PFSK-1 (cell line): ENCODE results near the gene LCNL1.

ENCODE experiments used
- FOXP2 ChIP-seq: optimal IDR thresholded peaks from 2 replicates; pipeline ENCODE3; 2011; ENCODE audit warnings: borderline replicate concordance, control low read depth, inconsistent platforms; ENCODE audit not compliant: insufficient read depth; ENCODE audit errors: extremely low read length, extremely low read depth
- POLR2AphosphoS5 ChIP-seq: IDR thresholded peaks from 2 replicates; pipeline ENCODE4 v1.6.1; 2012; ENCODE audit warnings: low read depth, mild to moderate bottlenecking, control low read depth, low read length, moderate library complexity
- REST ChIP-seq, 2 experiments: IDR thresholded peaks; 2 replicates each; pipeline versions ENCODE4 v1.6.1 to v1.8.0; 2011 to 2012; ENCODE audit warnings: low read depth in 2 of 2, low read length in 2 of 2, control low read depth in 1 of 2, inconsistent platforms in 1 of 2, mild to moderate bottlenecking in 1 of 2, moderate library complexity in 1 of 2; ENCODE audit not compliant: insufficient read depth in 1 of 2
- SIN3A ChIP-seq: IDR thresholded peaks from 2 replicates; pipeline ENCODE4 v1.6.1; 2012; ENCODE audit warnings: mild to moderate bottlenecking, low read length, moderate library complexity, borderline replicate concordance; ENCODE audit not compliant: insufficient read depth
- TAF1 ChIP-seq: IDR thresholded peaks from 2 replicates; pipeline ENCODE4 v1.6.1; 2012; ENCODE audit warnings: low read length, control low read depth, borderline replicate concordance; ENCODE audit not compliant: insufficient read depth

Gene LCNL1

GRCh38 chr9:136995772-136996311 is 13.0 kb downstream of the LCNL1 start:
- TF ChIP-seq TAF1: no peak
- no peak for TF ChIP-seq FOXP2
- TF ChIP-seq REST (IDR thresholded peaks at IDR 0.05; ENCODE audit: insufficient read depth in 1 of 2, low read depth in 2 of 2, low read length in 2 of 2): no peak
- TF ChIP-seq SIN3A: no peak
- TF ChIP-seq POLR2AphosphoS5: no peak

DNA sequence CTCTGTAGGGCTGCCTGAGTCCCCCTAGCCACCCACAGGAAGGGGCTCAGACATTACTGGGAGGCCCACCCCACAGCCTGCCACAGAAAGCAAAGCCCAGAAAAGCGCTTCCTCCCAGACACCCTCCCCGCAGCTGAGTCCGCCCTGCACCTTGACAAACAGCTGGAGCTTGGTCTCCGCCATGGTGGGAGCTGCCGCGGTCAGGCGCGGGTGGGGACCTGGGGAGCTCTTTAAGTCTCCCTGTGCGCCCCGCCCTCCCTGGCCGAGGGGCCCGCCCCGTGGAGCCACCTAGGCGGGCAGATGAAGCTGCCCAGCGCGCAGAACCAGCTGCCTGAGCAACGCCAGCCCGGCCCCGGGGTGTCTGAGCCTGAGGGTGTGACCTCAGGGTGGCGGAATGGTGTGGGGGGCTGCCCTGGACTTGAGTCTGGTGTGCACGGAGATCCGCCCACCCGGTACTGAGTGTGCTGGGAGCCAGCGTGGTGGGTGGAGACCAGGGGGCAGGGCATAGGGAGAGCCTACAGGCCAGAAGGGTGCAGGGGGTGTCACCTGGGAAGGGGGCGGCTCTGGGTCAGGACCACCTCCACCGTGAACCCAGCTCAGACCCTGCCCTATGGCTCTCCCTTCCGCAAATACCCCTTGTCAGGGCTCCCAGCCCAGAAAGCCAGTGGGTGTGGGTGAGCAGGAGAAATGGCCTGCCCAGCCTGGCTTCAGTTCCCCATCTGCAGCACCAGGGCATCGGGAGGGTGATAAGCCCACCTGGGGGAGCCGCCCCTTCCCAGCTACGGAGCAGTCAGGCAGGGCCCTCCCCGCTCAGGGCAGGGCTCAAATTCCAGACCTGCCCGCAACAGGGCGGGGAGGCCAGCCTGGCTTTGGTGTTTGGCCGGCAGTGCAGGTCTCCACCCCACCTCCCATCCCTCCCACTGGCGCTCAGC is 13.8 kb downstream of the LCNL1 start, which contains the start of gene CLIC3:
CLIC3 (minus strand) TSS at position 208 of the 932 bp plus-strand sequence; CDS start at position 183, 25 bp downstream.
- TF ChIP-seq TAF1 (no peak), REST (IDR thresholded peaks at IDR 0.05; ENCODE audit: insufficient read depth in 1 of 2, low read depth in 2 of 2, low read length in 2 of 2) (no peak), POLR2AphosphoS5 (no peak), FOXP2 (no peak), SIN3A (no peak)

DNA sequence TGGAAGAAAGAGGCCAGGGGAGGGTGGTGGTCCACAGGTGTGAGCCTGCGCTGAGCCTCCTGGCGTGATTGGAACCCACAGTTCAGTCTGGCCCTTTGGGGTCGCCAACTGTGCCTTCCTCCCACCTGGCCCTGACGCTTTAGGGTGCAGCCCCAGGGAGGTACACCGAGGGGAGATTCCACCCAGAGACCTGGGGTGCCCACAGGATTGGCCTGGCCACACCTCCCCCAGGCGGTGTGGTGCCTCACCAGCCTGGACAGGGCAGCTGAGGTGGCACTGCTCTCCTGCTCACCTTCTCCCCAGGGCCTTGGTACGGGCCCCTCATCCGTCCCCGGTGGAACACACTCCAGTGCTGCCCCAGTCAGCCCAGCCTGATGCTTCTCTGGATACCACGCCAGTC is 14.6 kb downstream of the LCNL1 start:
- TF ChIP-seq REST (IDR thresholded peaks at IDR 0.05; ENCODE audit: insufficient read depth in 1 of 2, low read depth in 2 of 2, low read length in 2 of 2) (no peak), FOXP2 (no peak), TAF1 (no peak), SIN3A (no peak), POLR2AphosphoS5 (no peak)

DNA sequence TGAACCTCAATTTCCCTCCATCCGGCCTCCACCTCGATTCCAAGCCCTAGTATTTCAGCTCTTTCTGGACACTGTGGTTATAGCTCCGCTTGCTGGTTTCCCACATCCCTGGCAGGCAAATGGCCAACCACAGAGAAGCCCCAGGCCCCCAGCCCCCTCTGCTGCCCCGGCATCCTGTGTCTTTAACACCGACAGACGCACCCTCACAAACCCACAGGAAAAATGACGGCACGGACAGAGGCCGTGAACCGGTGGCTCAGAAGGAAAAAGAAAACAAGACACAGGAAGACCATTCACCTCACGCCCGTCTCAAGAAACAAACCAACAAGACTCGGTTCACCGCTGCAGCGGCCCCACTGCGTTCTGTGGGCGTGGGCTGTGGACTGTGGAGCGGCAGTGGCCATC is 15.0 kb downstream of the LCNL1 start:
- TF ChIP-seq POLR2AphosphoS5 (no peak), SIN3A (no peak), REST (IDR thresholded peaks at IDR 0.05; ENCODE audit: insufficient read depth in 1 of 2, low read depth in 2 of 2, low read length in 2 of 2) (no peak), FOXP2 (no peak), TAF1 (no peak)
